ENCODE measurements around the gene INPP5K. TPM values are rescaled to one million over a fixed set of nuclear protein-coding genes. Genes with fewer than 3 reads are reported as not detected.

Gene INPP5K
- total RNA-seq, 2 donors from 2014 or later = 64.9 to 78.1 TPM

DNA sequence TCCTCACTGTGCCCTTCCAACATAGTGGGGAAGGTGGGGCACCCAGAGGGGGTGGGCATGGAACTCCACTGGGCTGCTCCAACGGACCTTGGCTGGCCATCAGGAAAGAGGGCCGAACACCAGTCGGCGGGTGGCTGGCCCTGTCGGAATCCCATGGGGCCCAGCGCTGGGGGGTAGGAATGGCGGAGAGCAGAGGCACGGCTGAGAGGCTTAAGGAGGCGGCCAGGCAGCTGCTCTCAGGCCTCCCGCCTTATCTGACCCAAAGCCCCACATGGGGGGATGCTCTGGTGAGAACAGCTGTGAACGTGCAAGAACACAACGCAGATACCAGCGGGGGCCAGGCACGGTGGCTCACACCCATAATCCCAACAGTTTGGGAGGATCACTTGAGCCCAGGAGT is 19.5 kb downstream of the INPP5K start:
- Histone ChIP-seq H3K27ac (peak overlapping the region; percentile 98 to 99), H3K36me3 (peaks cover 8% of the 10 kb centered on the region), H3K27me3 (no peaks in the 10 kb centered on the region), H3K4me1 (peaks cover 0 to 78% of the 10 kb centered on the region in 2 donors), H3K4me3 (no peak overlapping the region), H3K9me3 (no peaks in the 10 kb centered on the region)
- TF ChIP-seq, protein P1, sequence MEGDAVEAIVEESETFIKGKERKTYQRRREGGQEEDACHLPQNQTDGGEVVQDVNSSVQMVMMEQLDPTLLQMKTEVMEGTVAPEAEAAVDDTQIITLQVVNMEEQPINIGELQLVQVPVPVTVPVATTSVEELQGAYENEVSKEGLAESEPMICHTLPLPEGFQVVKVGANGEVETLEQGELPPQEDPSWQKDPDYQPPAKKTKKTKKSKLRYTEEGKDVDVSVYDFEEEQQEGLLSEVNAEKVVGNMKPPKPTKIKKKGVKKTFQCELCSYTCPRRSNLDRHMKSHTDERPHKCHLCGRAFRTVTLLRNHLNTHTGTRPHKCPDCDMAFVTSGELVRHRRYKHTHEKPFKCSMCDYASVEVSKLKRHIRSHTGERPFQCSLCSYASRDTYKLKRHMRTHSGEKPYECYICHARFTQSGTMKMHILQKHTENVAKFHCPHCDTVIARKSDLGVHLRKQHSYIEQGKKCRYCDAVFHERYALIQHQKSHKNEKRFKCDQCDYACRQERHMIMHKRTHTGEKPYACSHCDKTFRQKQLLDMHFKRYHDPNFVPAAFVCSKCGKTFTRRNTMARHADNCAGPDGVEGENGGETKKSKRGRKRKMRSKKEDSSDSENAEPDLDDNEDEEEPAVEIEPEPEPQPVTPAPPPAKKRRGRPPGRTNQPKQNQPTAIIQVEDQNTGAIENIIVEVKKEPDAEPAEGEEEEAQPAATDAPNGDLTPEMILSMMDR (IDR thresholded peaks at IDR 0.05) = no peak
- DNase-seq (ENCODE audit: low spot score) = no peak

DNA sequence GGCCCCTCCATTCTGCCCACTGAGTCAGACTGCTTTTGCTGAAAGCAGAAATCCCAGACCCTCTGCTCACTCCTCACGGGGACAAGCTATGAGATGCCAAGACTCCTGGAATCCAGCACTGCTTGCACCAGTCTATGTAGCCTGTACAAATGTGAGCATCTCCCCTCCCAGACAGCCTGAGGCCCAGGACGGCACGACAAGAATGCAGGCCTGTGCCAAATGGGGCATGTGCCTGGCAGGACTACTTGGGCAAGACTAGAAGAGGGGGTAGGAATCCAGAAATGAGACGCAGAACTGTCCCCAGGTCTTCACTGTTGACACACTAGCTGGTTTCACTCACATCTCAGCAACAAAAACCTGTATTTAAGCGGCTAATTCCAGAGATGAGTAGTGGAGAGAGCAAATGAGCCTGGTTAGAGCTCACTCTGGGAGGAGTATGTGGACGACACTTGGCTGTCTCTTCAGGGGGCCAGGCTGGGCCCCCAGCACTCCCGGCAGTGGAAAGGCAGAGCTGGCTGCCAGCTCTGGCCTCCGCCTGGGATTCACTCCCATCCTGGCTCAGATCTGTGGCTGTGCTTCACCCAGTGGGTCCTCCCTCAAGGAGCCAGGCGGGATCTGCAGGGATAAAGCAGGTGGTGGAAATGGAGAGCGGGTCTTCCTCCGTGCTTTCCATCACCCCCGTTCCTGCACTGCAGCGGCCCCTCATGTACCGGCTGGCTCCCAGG is 21.0 kb downstream of the INPP5K start:
- H3K4me3 ChIP-seq = no peak overlapping the region
- TF ChIP-seq, protein P1 (IDR thresholded peaks at IDR 0.05) = no peak
- H3K27me3 ChIP-seq = no peaks in the 10 kb centered on the region
- DNase-seq (ENCODE audit: low spot score) = no peak
- H3K4me1 ChIP-seq = peaks cover 0 to 85% of the 10 kb centered on the region in 2 donors
- peak overlapping the region; percentile 98 to 99 for H3K27ac ChIP-seq
- H3K9me3 ChIP-seq = no peaks in the 10 kb centered on the region
- peaks cover 8% of the 10 kb centered on the region for H3K36me3 ChIP-seq

DNA sequence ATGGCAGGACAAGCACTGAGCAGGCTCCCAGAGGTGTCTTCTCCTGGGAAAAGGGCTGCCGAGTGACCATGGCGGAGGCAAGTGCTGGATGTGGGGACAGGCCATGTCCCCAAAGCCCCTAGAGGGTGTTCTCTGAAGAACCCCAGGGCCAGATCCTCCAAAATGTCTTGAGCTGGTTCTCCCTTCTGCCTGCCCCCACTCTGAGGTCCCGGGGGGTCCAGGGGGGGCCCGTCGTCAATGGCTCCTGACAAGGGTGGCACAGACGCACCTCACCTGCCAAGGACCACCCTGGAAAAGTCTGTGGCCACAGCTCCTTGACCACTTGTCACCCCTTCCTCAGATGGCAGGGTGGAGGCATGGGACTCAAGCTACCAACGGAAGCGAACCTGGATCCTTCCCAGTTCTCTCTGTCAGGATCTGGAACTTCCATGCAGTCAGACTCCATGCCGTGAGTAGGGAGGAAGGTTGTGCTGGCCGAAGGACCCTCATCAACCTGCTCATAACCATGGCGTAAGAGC is 21.6 kb downstream of the INPP5K start:
- peaks cover 8% of the 10 kb centered on the region for H3K36me3 ChIP-seq
- H3K27ac ChIP-seq = peak overlapping the region; percentile 98 to 99
- TF ChIP-seq, protein P1 (IDR thresholded peaks at IDR 0.05) = no peak
- no peaks in the 10 kb centered on the region for H3K27me3 ChIP-seq
- no peak for DNase-seq (ENCODE audit: low spot score)
- peaks cover 0 to 90% of the 10 kb centered on the region in 2 donors for H3K4me1 ChIP-seq
- H3K4me3 ChIP-seq = no peak overlapping the region
- no peaks in the 10 kb centered on the region for H3K9me3 ChIP-seq

DNA sequence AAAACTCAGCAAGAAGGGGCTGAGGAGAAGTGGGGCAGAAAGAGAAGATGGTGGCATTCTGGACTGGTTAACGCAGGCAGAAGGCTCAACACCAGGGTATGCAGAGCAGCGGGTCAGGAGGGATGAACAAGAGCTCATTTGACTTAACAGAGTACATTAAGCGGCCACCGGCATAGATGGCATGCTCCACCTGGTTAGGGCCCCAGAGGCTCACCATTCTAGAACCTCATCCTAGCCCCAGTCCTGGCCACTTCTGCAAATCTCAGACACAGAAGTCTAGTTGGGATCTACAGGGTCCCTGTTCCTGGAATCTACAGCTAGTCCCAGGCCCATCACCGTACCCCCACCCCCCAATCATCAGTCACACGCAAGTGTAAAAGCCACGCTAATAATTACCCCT is 22.2 kb downstream of the INPP5K start:
- no peak for DNase-seq (ENCODE audit: low spot score)
- Histone ChIP-seq H3K27ac (peak overlapping the region; percentile 98 to 99), H3K4me3 (no peak overlapping the region), H3K27me3 (no peaks in the 10 kb centered on the region), H3K36me3 (peaks cover 8% of the 10 kb centered on the region), H3K4me1 (peaks cover 0 to 92% of the 10 kb centered on the region in 2 donors), H3K9me3 (no peaks in the 10 kb centered on the region)
- TF ChIP-seq, protein P1 (IDR thresholded peaks at IDR 0.05) = no peak

DNA sequence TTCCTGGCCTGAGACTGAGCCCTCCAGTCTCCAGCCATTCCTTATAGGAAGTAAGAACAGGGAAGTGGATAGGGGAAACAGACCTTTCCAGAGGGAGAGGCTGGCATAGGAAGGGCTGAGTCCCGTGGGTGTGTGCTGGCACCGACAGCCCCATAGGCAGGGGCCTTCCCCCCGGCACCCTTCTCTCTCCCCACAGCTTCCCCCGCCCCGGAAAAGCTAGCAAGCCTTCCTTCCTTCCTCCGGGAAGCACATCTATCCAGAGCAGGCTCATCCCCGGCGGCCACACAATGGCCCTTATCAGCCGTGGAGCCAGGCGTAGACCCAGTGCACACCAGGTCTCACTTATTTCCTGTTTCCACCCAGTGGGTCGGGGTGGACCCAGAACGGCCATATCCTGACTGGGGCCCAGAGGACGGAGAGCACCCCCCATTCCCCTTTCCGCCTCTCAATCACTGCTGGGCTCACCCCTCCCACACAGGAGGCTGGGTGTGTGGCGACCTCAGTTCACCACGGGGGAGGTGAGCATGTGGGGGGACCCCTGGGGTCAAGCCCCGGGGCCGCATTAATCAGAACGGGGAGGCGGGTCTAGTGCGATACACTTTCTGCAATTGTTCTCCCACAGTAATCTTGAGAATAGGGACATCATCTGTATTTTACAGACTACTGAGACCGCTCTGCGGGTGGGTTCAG is 23.0 kb downstream of the INPP5K start:
- H3K27ac ChIP-seq = peak overlapping the region; percentile 98 to 99
- H3K36me3 ChIP-seq = peaks cover 8% of the 10 kb centered on the region
- peak overlapping the region in 1 of 2 donors; percentile 77 for H3K4me3 ChIP-seq
- H3K9me3 ChIP-seq = no peaks in the 10 kb centered on the region
- H3K27me3 ChIP-seq = no peaks in the 10 kb centered on the region
- H3K4me1 ChIP-seq = peaks cover 0 to 92% of the 10 kb centered on the region in 2 donors
- peak; percentile 75 for DNase-seq (ENCODE audit: low spot score)
- TF ChIP-seq, protein P1 (IDR thresholded peaks at IDR 0.05) = no peak
